ENCODE measurements around the gene MAPKBP1. TPM values are rescaled to one million over a fixed set of nuclear protein-coding genes. Genes with fewer than 3 reads are reported as not detected.

Gene MAPKBP1
- total and polyA plus RNA-seq, 2 of the 8 experiments (the other 6 are each of a cell fraction or from before 2014, with no cell fraction given): 4.3 to 11.3 TPM

DNA sequence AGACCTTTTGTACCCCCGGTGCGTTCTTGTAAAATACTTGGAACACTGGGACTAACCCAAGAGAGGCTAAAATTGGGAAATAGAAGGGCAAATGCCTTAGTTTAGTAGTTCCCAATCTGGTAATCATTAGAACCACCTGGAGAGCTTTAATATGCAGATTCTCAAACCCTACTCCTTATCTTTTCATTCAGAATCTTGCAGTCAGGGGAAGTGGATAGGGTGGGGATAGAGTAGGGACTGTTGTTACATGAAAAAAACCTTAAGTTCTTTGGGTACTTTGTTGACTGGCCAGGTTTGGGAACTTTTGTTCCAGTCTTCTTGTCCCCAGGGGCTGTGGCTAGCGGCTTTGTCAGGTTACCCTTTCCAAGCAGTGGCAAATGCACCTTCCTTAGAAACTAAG, 15.9 kb downstream of the MAPKBP1 start:
- Histone ChIP-seq H3K23me2 (ENCODE audit: low read depth, low read length) (no peaks in the 10 kb centered on the region), H2BK15ac (ENCODE audit: low read length) (no peak overlapping the region), H2BK120ac (replicated peaks; ENCODE audit: low read depth, low read length) (no peak overlapping the region), H3K9me3 (ENCODE audit: insufficient read depth in 2 of 2, low read depth in 1 of 2, low read length in 1 of 2) (no peaks in the 10 kb centered on the region), H2BK20ac (ENCODE audit: low read length) (no peak overlapping the region), H3K4ac (replicated peaks; ENCODE audit: insufficient read length, low read depth, low read length) (no peak overlapping the region), H4K8ac (ENCODE audit: extremely low read depth, insufficient read depth, low read length) (no peak overlapping the region), H4K20me1 (replicated peaks in 1 of 2; ENCODE audit: control insufficient read depth in 1 of 2, insufficient read depth in 2 of 2, low read length in 2 of 2) (no peaks in the 10 kb centered on the region), H3K18ac (ENCODE audit: extremely low read depth, low read length) (no peak overlapping the region), H4K91ac (replicated peaks; ENCODE audit: insufficient read length, low read length) (no peak overlapping the region), H3K9ac (replicated peaks in 1 of 4; ENCODE audit: extremely low read depth in 1 of 4, low read depth in 3 of 4, low read length in 3 of 4) (no peak overlapping the region), H3K23ac (ENCODE audit: insufficient read length) (no peak overlapping the region), H3K79me2 (ENCODE audit: control insufficient read depth in 1 of 2, insufficient read depth in 2 of 2, low read length in 2 of 2) (peaks cover 0 to under 1% of the 10 kb centered on the region in 2 experiments; a peak in 1 of 4 replicates), H3K36me3 (ENCODE audit: control insufficient read depth in 2 of 4, insufficient read depth in 4 of 4, low read length in 3 of 4) (no peaks in the 10 kb centered on the region), H2AFZ (ENCODE audit: low read length) (no peak overlapping the region), H3K4me3 (ENCODE audit: extremely low read depth in 1 of 4, insufficient read depth in 2 of 4, low read depth in 3 of 4, low read length in 4 of 4) (no peak overlapping the region), H3K27ac (ENCODE audit: low read depth, low read length) (no peak overlapping the region), H3K4me2 (ENCODE audit: insufficient read depth in 1 of 2, low read depth in 2 of 2, low read length in 2 of 2) (peak overlapping the region; percentile 27 to 41; a peak in 2 of 4 replicates), H2BK5ac (ENCODE audit: low read depth, low read length) (no peak overlapping the region), H3K4me1 (replicated peaks in 1 of 4; ENCODE audit: control insufficient read depth in 3 of 4, insufficient read depth in 4 of 4, low read length in 3 of 4) (peaks cover 6 to 19% (median 13%) of the 10 kb centered on the region in 4 experiments; a peak in 6 of 7 replicates), H3K14ac (ENCODE audit: insufficient read length) (no peak overlapping the region), H3K56ac (replicated peaks; ENCODE audit: insufficient read length, low read depth, low read length) (no peak overlapping the region), H2BK12ac (ENCODE audit: low read depth, low read length) (peak overlapping the region; percentile 85; the same call in 1 of the 2 replicates), H3K79me1 (ENCODE audit: low read depth, low read length) (no peaks in the 10 kb centered on the region), H2AK5ac (ENCODE audit: low read depth, low read length) (no peak overlapping the region), H4K5ac (ENCODE audit: insufficient read length, low read depth, low read length) (no peak overlapping the region), H3K27me3 (replicated peaks in 1 of 4; ENCODE audit: control insufficient read depth in 3 of 4, extremely low read depth in 1 of 4, insufficient read depth in 3 of 4, low read length in 3 of 4) (no peaks in the 10 kb centered on the region)
- 64% methylated on average over 3 of the region's 3 CpGs; no CpG with 5 or more reads in 1 of the 2 experiments for WGBS, 2 experiments (ENCODE audit: extremely low coverage in 1 of 2, insufficient coverage in 1 of 2, insufficient read length in 1 of 2, insufficient replicate concordance in 2 of 2, low coverage in 1 of 2, low lambda C conversion rate in 2 of 2, missing lambda C conversion rate in 1 of 2)
- FAIRE-seq: no peak
- ChIA-PET POLR2A (ENCODE audit: partially characterized antibody) (interaction anchor here (5.1 kb wide), 1 partner anchor 16 kb away, joined by 24 read pairs; the partner anchor contains the start of gene MAPKBP1), CTCF (ENCODE audit: partially characterized antibody) (interaction anchor here (1.8 to 6.1 kb wide), 4 partner anchors 15 to 187 kb away, joined by 5 to 60 read pairs (median 9); partner anchors contain the start of gene MAPKBP1)
- DNase-seq (ENCODE audit: low read depth in 1 of 2, low spot score in 2 of 2): no peak
- no peak for TF ChIP-seq BACH1 (IDR thresholded peaks at IDR 0.05; ENCODE audit: low read length)
- no peak for TF ChIP-seq NRF1 (IDR thresholded peaks at IDR 0.05; ENCODE audit: low read depth, low read length)
- no peak for TF ChIP-seq PHF8 (conservative IDR thresholded peaks at IDR 0.05; ENCODE audit: low read depth, low read length)
- TF ChIP-seq FOSL1 (IDR thresholded peaks at IDR 0.05; ENCODE audit: insufficient read depth, low read depth, low read length): no peak
- TF ChIP-seq RAD21 (IDR thresholded peaks at IDR 0.05 in 1 of 2, conservative IDR thresholded peaks at IDR 0.05 in 1 of 2; ENCODE audit: low read depth in 2 of 2, low read length in 2 of 2): no peak
- TF ChIP-seq POLR2AphosphoS5 (IDR thresholded peaks at IDR 0.05; ENCODE audit: low read depth, low read length): no peak
- no peak for TF ChIP-seq SRF (IDR thresholded peaks at IDR 0.05; ENCODE audit: low read depth, low read length)
- TF ChIP-seq SP2 (IDR thresholded peaks at IDR 0.05; ENCODE audit: low read length): no peak
- TF ChIP-seq, protein P1, sequence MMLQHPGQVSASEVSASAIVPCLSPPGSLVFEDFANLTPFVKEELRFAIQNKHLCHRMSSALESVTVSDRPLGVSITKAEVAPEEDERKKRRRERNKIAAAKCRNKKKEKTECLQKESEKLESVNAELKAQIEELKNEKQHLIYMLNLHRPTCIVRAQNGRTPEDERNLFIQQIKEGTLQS (IDR thresholded peaks at IDR 0.05; ENCODE audit: insufficient read depth, low read depth, low read length): no peak
- TF ChIP-seq TAF7 (optimal IDR thresholded peaks at IDR 0.05; ENCODE audit: borderline replicate concordance, low read depth, low read length): no peak
- TF ChIP-seq TCF12 (IDR thresholded peaks at IDR 0.05; ENCODE audit: low read depth, low read length): no peak
- TF ChIP-seq KDM1A (IDR thresholded peaks at IDR 0.05; ENCODE audit: borderline replicate concordance, low read length): no peak
- TF ChIP-seq SUZ12 (IDR thresholded peaks at IDR 0.05; ENCODE audit: low read length): no peak

Data from H1 (cell line).